Erythroblast (primary cell): ENCODE results near the gene PSMB10.

Experiments
- GATA1 ChIP-seq: IDR thresholded peaks from 2 replicates; pipeline ENCODE4 v1.6.1; 2011; ENCODE audit warnings: low read depth, mild to moderate bottlenecking, control low read depth, low read length, moderate library complexity
- POLR2A ChIP-seq: IDR thresholded peaks from 2 replicates; pipeline ENCODE4 v1.6.1; 2011; ENCODE audit warnings: mild to moderate bottlenecking, low read length

DNA sequence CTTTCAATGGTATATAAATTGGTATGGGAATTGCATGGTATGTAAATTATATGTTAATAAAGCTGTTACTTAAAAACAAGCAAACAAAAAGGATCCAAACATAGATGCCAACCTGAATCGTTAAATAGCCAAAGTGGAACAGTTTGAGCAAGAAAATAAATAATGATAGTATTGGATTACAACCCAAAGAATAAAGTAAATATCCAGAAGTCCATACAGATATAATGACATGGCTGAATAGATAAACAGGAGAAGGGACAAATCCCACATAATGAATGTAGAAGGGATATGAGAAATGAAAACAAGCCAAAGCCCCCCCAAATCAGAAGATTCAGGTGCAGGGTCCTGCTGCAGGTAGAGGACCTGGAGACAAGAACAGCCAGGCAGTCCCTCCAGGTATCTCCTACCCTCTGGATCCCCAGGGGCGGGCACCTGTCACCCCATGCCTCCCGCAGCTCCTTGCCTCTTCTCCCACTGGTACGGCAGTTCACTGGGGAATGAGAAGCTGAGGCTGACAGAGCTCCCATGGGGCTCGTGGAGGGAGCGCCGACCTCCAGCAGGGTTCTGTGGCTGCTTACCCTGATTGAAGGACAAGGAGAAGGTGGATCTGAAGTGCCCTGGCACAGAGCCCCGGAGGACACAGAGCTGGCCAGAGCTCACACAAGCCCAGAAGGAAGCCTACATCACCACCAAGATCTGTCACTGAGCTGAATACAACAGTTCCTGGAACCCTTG, 17.2 kb upstream of the PSMB10 start:
- TF ChIP-seq POLR2A (no peak), GATA1 (no peak)
